Daoy (cell line): Measurements from ENCODE around the gene SLC46A2. TPM values are rescaled to one million over a fixed set of nuclear protein-coding genes. Genes with fewer than 3 reads are reported as not detected.

ENCODE experiments used
- DNase-seq: peaks from one replicate; pipeline ENCODE4 v3.0.0-alpha.2; 2015; ENCODE audit warnings: low read depth
- total RNA-seq: library from RNA; depleted of rRNA; stranded (reverse); fragments of >200 nt; shearing (Covaris generic); gene quantifications from 2 replicates; pipeline ENCODE4 v1.2.3, GENCODE V29; 2014

The SLC46A2 gene
- total RNA-seq, 1 experiment from 2014 or later, result not detected

DNA sequence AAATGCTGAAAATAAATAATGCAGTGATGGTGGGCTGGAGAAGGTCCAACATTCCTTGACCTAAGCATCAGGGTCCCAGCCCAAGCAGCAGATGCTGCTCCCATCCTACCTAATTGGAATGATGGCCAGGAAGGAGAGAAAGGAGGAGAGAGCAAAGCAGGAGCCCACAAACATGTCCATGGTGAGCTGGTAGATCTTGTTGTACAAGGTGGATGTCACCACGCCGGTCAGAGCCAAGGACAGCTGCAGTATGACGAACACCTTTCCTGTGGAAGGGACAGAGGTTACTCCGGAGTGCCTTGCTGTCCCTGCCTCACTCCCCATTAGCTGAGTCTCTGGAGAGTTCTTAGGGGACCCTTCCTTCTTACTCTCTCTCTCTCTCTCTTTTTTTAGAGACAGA is 4.3 kb downstream of the SLC46A2 start:
- no peak for DNase-seq

DNA sequence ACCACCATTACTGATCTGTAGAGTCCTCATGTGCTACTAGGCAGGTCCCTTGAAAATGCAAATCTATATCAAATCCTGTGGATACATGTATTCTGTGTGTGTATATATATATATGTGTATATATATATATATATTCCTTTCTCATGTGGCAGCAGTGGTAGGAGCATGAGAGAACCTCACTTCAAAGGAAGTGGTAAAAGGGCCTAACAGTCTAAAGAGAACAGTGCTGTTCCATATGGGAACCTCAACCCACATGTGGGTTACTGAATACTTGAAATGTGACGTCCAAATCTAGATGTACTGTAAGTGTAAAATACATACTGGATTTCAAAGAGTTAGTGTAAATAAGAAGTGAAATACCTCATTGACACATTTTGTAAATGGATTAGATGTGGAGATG is 5.4 kb downstream of the SLC46A2 start:
- no peak for DNase-seq

DNA sequence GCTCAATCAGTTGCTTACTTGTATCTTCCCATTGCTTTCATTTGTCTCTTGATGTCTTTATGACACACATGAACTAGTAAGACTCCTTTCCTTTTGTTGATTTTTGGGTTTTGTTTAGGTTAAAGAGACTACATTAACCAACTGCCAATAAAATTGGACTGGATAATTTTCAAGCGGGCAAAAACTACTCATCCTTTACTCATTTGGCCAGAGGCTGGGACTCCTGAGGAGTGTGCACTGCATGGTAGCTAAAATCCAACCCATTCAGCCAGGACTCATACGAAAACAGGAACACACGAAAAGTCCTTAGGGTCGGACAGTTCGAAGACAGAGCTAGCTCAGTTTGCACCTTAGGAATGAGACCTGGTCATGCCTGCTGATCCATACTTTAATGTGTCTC is 6.0 kb downstream of the SLC46A2 start:
- DNase-seq, result no peak

DNA sequence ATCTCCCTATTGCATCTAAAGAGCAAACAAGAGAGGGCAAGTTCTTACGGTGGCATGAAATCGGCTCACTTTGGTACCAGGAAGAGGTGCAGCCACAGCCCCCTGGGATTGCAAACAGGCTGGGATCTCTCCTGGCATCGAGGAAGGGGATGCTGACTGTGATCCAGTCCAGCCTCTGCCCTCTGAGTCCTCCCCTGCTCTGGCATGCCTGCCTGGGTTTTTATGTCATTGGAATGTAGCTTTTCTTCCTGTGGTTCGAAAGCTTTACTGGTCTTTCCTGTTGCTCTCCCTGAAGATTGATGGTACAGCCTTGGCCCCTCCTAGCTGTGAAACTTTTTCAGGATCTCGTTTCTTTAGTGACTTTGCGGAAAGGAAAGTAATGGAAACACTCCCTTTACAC is 6.6 kb downstream of the SLC46A2 start:
- peak; percentile 54 for DNase-seq

DNA sequence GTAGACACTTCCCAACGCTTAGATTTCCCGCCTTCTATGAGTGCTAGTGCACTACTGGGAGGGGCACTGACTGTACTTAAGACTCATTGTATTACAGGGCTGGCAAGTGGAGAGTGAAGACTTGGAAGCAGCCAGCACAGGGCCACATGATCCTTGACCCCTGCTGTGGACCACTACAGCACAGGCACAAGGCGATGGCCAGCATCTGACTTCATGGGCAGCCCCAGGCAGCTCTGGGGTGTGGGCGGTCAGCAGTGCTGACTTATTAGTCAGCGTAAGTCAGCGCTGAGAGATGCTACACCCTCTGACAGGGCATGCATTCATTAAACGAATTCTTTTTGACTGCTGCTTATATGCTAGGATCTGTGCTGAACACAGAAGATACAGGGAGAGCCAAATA is 9.3 kb downstream of the SLC46A2 start:
- DNase-seq, result peak; percentile 54

DNA sequence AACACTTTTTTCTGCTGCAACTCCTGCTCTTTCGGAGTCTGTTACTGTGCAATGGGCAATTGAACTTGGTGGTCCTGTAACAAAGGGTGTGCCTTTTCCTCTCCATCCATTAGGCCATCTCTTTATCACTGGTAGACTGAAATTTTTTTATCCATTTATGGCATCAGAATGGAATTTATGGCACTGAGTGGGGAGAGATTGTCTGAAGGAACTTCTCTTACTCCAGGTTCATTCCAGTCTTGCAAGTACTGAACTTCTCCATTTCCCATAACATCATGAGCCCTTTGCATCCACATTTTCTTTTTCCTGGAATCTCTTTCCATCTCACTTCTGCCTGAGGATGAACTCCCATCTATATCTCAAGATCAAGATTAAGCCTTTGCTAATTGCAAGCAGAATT is 10.0 kb downstream of the SLC46A2 start:
- no peak for DNase-seq

DNA sequence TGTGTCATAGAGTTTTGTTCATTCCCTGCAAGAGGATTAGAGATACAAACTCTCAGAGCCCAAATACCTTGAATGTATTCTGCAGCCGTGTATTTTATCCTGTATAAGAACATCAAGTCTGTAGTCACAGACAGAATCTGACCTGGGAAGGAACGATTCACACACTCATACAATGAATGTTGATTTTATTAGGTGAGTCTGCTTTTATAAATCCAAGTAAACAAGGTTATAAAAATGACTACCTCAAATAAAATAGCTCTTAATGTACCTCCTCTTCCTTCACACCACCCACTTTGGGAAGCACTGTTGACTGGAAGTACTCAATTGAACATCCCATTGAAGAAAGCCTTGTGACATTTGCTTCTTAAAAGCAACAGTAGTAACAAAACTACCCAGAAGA is 11.9 kb downstream of the SLC46A2 start:
- DNase-seq, result no peak

DNA sequence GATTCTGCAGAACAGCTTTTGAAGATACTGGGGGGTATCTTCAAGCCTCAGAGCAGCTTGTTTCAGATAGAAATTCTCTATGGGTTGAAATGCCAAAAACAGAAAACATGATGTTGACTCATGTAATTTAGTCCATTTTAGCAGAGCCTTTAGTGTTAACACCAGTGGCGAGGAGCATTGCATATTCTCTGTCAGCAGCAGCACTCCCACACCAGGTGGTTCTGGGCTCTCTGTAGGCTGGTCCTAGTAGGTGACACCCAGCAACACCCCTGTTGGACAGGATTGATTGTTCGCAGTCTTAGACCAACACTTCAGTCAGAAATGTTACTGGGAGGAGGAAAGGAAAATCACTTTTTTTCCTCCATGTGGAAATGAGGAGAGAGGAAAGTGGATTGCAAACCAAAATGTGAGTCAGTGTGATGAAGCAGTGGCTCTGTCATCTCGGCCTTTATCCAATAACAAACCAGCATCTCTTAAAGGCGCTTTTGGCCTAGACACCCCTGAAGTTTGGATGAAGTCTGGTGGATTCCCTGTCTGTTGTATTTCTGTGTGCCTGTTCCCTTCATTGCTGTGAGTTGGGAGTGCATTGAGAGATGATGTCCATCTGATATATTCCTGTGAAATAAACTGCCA is 16.8 kb downstream of the SLC46A2 start:
- no peak for DNase-seq

DNA sequence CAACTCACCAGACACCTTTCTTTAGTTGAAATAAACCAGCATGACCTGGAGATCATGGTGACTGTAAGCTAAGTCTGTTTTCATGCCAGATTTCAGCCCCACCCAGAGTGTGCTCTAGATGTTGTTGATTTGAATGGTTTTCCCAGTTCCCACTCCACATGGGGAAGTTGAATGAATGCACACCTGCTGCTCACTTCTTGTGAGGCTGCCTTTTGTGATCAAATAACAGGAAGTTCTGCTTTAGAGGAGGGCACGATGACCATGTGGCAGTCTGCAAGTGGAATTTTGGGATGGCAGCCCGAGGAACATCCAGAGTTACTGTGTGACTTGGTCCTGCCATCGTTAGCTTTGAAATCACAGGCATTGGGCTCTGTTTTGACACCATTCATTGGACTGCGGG is 18.7 kb downstream of the SLC46A2 start:
- DNase-seq, result no peak

DNA sequence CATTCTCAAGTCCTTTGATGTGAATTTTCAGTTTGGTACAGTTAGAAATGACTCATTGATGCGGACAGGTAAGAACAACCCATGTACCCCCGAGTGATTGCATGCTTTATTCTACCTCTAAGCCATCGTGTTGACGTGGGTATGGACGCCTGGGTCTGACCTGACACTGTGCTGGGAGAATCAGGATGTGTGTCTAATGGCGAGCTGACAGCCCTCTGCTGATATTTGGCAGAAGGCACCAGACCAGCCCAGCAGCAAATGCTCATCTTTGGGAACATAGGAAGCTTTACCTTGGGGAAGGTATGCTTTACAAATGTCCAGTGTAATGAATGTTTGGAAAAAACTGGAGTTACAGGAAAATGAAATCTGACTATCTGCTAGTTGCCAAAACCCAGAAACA is 20.1 kb downstream of the SLC46A2 start:
- DNase-seq, result no peak

DNA sequence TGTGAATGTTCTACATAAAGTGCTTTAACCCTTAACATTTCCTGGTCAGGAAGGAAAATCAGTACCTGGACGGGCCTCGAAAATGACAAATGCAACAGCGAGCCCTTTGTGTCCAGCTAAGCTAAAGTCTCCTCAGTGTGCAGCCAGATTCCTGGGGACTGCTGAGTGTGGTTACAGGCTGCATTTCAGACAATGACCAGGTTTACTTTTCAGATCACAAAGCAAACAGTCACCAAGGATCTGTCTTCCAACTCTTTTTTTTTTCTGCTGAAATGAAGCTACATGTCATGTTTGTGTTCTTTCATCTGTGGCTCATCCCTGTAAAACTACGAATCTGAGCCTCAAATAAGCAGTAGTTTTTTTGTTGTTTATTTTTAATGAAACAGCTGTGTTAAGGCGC is 20.8 kb downstream of the SLC46A2 start:
- no peak for DNase-seq

DNA sequence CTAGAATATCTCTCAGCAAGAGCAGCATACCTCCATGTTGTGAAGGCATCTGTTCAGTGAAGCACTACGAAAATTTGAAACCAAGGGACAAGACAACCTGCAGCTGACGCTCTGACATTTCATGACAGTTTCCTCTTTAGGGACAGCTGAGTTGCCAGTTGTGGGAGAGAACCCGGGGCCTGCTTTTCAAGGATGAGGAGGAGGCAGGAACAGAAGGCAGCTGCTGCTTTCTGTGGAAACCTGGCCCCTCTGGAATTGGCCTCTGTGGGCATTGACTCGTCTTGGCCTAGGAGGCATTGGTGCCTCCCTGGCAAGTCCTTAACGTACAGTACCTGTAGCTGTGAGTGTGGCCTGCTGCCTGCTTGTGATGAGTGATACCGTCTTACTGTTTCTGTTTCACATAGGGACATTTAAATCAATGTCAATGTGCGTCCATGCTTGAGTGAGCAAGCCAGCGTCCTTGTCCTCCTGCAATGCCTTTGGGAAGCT is 21.6 kb downstream of the SLC46A2 start:
- DNase-seq, result no peak

DNA sequence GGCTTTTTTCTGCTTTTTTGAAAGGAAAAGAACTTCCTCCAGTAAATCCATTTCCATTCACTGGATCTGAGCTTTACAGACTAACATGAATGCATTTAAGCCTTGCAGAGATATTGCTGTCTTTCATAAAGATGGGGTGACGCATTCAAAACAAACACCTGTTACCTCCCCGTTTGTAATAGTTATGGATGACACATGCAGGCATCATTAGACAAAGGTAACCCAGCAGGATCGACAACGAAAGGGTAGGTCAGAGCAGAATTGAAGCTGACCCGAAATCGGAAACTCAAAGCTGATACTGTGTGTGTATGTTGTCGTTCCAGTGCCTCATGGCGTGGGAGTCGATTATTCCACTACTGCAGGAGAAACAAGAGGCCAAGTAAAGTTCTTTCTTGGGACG is 22.2 kb downstream of the SLC46A2 start:
- no peak for DNase-seq

DNA sequence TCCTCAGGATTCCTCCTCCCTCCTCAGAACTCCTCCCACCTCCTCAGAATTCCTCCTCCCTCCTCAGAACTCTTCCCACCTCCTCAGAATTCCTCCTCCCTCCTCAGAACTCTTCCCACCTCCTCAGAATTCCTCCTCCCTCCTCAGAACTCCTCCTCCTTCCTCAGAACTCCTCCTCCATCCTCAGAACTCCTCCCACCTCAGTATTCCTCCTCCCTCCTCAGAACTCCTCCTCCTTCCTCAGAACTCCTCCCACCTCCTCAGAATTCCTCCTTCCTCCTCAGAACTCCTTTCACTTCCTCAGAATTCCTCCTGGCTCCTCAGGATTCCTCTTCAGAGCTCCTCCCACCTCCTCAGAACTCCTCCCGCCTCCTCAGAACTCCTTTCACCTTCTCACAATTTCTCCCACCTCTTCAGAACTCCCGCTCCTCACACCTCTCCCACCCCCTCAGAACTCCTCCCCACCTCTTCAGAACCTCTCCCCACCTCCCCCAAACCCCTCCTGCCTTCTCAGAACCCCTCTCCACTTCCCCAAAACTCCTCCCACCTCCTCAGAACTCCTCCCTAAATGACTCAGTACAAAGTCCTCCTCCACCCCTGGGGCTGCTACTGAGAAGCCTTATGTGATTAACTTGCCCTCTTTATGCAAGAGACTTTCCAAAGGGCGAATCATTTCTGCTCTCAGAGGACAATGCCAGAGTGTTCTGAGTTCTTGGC is 23.2 kb downstream of the SLC46A2 start:
- DNase-seq, result peak; percentile 73

DNA sequence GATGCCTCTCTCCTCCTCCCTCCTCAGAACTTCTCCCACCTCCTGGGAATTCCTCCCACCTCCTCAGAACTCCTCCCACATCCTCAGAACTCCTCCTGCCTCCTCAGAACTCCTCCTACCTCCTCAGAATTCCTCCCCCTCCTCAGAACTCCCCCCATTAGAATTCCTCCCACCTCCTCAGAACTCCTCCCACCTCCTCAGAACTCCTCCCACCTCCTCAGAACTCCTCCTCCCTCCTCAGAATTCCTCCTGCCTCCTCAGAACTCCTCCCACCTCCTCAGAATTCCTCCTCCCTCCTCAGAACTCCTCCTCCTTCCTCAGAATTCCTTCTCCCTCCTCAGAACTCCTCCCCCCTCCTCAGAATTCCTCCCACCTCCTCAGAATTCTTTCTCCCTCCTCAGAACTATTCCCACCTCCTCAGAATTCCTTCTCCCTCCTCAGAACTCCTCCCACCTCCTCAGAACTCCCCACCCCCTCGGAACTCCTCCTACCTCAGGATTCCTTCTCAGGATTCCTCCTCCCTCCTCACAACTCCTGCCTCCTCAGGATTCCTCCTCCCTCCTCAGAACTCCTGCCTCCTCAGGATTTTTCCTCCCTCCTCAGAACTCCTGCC is 23.9 kb downstream of the SLC46A2 start:
- peak; percentile 27 for DNase-seq

DNA sequence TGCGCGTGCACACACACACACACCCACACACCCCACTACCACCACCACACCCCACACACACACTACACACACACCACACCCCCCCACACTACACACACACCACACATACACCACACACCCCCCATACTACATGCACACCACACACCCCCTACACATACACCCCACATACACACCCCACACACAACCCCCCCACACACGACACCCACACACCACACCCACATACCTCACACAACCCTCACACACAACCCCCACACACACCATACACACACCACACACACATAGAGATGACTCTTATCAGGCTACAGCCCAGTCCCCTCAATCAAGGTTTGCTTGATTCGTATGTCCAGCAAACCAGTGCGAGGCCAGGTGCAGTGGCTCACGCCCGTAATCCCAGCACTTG is 25.7 kb downstream of the SLC46A2 start:
- DNase-seq, result no peak

DNA sequence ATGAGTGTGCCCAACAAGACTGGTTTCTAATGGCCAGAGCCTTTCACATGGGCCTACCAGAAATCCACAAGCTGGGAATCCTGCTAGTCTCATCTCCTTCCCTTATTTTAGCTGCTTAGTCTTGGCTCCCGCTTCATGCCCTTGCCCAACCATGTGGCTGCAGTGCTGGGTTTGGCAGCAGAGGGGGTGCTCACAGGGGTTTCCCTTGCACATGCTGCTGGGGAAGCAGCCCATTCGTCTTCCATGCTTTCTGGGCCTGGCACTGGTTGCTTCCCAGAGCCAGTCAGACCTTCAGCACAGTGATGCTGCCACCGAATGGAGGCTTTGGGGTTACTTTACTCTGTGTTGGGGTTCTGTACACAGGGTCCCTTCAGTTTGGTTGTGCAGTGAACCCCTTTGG is 26.3 kb downstream of the SLC46A2 start:
- no peak for DNase-seq

DNA sequence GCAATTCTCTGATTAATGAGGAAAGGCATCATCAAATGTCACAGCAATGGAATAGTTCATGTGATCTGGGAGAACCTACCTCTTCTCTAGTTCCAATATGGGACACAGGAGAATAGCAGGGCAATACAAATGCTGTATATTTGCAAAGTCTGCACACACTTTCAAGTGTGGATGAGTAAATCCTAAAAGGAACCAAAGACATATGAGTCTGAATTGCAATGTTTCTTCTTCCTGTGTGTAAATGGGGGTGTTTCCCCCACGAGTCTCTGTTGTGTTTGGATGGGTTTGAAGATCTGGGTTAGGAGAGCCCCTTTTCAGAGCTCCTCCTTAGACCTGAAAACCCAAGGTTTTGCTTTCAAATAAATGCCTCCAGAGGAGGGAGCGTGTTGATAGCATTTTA is 26.9 kb downstream of the SLC46A2 start:
- DNase-seq, result no peak

DNA sequence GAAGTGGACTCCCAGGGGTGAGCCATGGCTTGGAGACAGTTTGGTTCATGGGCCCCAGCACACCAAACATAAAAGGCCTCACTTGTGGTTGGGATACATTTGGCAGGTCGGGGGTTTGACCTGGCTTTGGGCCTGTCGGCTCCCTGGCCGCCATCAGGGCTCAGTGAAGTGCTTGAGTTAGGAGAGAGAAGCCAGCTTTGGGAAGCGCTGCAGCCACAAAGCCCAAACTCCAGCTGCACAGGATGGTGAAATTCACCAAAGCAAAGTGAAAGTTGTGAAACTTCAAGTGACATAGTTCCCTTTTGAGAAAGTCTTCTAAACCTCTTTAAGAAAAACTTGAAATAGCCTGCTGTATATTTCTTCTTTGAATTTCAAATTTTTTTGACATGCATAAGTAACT is 27.5 kb downstream of the SLC46A2 start:
- no peak for DNase-seq

DNA sequence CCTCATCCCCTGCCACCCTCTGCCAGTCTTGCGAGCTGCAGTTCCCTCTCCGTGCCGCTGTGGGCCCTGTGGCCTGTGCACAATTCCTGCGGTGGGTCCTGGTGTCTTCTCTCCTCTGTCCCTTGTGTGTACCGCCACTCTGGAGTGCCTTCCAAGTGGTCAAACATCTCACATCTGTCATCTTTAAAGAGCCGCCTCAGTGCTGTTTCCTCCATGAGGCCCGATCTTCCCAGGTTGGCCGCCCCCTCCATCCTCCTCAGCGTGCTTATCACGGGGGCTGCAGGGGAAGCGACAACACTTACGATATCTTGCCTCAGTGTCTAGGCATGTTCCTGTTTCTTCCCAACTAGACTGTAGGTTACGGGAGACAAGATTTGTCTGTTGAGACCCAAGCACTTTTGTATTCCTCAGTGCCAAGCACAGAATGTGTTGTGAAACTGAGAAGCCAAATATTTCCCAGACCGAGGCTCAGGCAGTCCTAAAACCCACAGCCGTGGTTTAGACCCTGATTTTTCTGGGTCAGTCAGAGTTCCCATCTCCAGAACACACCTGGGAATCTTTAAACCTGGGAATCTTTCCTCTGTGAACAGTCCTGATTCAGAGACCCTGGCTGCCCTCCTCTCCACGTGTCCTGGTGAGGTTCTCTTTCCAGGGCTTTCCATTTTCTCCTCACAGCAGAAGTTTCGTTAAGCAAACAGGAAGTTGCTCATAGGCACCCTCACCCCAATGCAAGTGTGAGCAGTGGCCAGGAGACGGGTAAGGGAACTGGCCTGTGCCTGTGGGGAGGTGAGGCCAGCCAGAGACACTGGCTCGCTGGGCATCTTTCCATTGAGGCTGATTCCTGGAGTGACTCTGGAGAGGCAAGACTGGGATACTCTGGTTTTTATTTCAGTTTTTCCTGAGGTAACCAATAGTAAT is 28.8 kb downstream of the SLC46A2 start:
- peak; percentile 26 for DNase-seq

DNA sequence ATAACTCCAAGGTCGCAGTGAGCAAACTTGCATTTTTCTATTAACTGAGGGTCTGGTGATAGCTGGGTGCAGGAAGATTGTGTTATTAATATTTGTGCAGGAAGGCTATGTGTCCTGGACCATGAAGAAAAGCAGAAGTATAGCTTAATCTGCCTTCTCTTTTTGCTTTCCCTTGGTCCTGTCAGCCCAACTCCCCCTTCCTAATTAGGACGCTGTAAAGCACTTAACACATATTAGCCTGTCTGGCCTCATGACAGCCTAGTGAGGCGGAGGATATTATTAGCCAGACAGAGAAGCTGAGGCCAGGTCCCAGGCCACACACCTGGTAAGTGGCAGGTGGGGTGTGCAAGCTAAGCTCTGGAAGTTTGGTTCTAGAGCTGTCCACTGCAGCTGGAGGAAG is 29.5 kb downstream of the SLC46A2 start:
- no peak for DNase-seq

DNA sequence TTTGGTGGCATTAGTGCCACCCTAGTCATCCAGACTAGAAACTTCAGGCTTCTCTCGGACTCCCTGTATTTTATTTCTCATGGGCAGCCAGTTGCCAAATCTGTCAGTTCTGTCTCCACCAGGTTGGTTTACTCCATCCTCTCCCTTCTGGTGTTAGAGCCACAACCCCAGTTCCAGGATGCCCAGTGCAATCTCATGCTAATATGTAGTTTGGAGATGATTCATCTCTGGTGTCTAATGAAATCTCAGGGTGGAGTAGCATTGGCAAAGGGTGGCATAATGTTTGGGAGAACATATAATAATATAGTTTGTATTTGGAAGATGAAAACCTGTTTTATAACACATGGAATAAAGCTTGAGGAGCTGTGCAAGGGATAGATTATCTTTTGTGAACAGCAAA is 30.2 kb downstream of the SLC46A2 start:
- DNase-seq, result no peak
